Amniotic epithelial cell (primary cell): ENCODE data around the gene ELN.
"Not testable (repeated sequence)": the region's sequence is repeated elsewhere in the genome, so short reads cannot be mapped to it uniquely, and the experiment has no call there.

Experiments
- DNase-seq: peaks from one replicate; pipeline ENCODE4 v3.0.0-alpha.2; 2010; ENCODE audit warnings: low read depth

Gene ELN

DNA sequence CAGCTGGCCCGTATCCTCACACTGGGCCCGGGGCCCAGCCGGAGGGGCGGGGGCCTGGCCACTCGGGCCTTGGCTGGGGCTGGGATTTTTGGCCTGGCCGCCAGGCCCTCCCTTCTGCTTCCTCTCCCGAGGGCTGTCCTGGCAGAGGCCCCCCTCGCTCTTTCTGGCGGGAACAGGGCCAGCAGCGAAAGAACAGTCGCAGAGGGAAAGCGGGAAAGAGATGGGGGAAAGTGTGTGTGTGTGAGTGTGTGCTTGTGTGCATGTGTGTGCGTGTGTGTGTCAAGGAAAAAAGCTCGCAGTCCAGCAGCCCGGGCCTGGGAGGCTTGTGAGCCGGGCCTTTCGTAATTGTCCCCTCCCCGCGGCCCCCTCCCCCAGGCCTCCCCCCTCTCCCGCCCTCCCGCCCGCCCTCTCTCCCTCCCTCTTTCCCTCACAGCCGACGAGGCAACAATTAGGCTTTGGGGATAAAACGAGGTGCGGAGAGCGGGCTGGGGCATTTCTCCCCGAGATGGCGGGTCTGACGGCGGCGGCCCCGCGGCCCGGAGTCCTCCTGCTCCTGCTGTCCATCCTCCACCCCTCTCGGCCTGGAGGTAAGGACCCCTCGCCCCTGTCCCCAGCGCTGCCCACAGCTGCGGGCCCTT is at the start of gene ELN:
Gene ELN, plus strand, starts transcription at position 491 of the 638 bp plus-strand sequence. Its CDS starts 15 bp downstream, at position 506.
- DNase-seq = peak; percentile 34

DNA sequence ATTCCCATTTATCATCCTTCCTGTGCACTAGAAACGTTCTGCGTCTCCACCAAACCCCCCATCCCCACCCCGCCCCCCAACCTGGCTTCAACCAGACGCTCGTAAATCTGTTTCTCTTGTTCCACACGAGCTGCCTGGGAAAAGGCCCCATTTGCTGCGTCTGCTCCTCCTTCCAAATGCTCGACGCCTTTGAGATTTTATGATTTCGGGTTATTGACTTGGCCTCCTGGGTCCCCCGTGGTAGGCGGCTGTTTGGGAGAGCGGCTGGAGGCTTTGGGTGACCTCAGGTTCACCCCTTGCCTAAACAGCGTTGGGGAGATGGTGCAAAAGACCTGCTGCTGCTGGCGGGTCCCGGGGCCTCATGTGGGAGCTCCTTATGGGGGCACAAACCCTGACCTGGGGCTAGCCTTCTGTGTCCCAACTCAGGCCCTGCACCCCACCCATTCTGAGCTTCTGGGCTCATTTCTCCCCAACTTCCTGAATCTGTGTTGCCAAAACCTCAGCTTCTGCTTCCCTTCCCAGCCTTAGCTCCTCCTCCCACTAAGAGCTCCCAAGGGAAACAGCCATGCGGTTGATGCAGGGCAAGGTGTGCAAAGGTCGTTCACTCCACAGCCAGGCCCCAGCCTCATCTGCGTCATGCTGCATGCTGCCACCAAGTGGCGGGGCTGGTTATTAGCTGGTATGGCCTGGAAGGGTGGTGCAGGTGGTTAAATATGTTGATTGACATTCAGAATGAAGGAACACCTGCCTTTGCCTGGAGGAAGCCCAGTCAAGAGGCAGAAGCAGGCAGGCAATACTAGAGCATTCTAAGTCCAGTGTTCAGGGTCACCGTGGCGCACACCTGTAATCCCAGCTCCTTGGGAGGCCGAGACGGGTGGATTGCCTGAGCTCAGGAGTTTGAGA is 49.1 kb upstream of the ELN start:
- DNase-seq = peak; percentile 22

DNA sequence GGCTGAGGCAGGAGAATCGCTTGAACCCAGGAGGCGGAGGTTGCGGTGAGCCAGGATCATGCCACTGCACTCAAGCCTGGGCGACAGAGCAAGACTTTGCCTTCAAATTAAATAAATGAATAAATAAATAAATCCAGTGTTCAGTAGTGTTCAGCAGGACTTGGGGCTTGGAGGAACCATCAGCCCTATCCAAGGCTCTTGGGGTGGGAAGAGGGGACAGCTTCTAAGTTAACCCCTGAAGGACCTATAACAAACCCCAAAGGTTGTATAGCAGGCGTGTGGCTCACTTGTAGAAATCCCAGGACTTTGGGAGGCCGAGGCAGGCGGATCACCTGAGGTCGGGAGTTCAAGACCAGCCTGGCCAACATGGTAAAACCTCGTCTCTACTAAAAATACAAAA is 48.3 kb upstream of the ELN start:
- DNase-seq = not testable (repeated sequence)

DNA sequence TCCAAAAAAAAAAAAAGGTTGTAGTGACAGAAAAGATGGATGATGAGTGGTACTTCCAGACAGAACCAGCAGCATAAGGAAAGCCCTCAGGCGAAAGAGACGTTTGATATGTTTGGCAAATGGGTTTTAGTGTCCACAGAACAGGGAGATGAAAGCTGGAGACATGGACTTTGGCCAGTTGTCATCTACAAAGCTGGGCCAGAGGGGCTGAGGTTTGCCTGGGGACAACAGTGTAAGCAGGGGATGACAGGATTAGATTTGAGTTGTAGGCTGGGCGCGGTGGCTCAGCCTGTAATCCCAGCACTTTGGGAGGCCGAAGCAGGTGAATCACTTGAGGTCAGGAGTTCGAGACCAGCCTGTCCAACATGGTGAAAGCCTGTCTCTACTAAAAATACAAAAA is 47.8 kb upstream of the ELN start:
- no peak for DNase-seq

DNA sequence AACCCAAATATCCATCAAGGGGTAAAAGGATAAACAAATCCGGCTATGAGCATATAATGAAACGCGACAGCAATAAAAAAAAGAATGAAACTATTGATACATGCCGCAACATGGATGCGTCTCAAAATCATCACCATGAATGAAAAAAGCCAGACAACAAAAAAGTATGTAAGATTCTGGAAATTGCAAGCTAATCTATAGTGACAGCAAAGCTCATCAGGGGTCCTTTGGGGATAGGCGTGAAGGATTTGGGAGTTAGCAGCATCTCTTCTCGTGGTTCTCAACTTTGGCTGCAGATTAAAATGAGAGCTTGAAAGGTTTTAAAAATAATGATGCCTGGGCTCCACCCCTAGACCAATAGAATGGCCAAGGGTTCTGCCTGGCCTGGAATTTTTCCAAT is 46.0 kb upstream of the ELN start:
- no peak for DNase-seq

DNA sequence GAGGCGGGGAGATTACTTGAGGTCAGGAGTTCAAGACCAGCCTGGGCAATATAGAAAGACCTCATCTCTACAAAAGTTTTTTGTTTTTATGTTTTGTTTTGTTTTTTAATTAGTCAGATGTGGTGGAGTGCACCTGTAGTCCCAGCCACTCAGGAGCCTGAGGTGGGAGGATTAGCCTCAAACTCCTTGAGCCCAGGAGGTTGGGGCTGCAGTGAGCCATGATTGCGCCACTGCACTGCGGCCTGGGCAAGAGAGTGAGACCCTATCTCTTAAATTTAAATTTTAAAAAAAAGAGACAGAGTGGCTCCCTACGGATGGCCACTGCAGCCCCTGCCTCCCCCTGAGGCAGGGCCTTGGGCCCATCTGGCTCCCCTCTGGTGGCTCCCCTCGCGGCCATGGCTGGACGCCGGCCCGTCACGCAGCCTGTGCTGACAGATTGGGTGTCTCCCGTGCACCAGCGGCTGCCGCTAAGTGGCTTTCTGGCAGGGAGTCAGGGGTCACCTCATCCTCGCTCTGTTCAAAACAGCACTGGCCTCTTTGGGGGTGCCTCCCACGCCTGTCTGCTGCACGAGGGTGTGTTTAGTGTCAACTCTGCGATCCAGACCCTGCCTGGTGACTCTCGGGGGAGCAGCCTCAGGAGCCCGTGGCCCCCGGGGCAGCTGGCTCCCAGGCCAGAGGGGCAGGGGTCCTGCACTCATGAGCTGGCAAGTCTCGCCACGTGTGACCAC is 44.4 kb upstream of the ELN start:
- no peak for DNase-seq

DNA sequence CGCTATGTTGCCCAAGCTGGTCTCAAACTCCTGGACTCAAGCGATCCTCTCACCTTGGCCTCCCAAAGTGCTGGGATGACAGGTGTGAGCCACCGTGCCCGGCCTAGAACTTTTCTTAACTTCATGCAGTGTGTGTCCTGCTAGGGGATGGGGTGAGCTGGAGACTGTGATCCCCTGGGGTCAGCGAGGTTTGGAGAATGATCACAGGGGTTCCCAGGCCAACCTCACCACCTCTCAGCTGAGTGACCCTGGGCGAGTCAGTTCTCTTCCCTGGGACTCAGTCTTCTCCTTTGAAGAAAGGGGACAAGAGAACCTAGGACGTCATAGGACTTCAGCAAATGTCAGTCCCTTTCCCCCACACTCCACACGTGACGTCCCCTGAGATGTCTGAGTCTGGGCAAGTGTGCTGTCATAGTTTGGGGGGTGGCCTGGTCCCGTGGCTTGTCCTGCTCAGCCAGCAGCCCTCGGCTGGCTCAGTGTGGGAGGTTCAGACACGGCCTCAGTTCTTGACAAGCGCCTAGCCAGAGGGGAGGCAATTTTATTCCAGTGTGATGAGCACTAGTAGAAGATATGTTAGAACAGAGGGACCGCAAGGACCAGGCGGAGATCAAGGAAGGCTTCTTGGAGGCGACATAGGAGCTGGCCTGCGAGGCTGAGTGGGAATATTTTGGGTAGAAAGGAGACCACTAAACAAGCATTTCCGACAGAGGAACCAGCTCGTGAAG is 43.3 kb upstream of the ELN start:
- no peak for DNase-seq

DNA sequence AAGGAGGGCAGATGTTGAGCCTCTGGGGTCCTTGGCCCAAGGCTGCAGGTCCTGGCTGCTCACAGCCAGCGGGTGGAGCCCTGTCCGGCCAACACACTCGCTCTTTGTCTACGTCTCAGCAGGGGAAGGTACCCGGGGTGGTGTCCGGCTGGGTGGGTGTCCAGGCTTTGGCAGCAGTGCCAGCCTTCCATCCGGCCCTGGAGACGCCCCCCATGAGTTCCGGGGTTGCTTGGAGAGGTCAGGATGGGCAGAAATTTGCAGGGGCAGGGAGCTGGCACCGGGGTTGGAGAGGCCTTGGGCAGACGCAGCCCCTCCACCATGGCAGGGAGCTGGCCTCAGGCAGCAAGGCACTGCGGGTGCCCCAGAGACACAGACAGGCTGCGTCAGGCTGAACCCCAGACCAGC is 42.2 kb upstream of the ELN start:
- DNase-seq = no peak

DNA sequence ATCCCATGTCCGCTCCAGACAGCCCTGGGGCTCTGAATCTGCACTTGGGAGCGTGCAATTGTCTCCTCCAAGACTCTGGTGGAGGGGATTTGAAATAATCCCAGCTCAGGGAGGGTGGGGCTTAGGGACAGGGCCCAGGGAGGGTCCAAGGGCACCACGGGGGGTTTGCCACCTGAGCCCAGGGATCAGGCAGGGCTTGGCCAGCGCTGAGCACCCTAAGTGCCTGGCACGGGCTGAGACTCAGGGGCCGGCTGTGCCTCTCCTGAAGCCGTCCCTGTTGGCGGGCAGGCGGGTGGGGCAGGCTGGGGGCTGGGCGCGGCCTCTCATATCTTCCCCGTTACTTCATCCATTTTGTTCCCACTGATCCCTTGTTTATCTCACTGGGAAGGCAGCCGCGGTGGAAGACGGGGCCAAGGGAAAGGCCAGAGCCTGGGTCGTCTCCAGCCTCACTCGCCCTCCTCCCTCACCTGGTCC is 41.8 kb upstream of the ELN start:
- peak; percentile 75 for DNase-seq

DNA sequence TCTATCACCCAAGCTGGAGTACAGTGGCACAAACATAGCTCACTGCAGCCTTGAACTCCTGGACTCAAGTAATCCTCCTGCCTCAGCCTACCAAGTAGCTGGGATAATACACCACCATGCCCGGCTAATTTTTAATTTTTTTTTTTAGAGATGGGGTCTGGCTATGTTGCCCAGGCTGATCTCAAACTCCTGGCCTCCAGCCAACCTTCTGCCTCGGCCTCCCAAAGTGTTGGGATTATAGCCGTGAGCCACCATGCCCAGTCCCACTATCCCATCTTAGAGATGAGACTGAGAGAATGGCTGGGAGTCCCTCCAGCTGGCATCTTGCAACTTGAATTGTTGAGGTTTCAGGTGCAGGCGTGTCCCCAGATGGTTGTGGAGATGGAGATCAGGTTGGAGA is 40.7 kb upstream of the ELN start:
- no peak for DNase-seq

DNA sequence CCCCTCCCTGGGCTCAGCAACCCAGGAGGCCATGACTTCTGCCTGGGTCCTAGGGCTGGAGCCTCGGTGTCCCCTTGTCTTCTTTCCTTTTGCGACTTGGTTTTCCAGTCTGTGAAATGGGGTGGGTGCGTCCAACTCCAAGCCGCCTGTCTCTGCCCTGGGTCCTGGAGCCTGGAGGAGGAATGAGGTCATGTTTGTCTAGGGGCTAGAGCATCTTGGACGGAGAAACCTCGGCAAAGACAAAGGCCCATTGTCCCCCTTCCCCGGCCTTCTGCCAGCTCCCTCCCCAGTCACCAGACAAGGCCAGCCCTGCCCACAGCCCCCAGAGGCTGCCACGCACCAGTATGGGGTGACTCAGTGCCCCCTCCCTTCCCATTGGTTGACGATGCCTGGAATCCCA is 39.8 kb upstream of the ELN start:
- DNase-seq = no peak

DNA sequence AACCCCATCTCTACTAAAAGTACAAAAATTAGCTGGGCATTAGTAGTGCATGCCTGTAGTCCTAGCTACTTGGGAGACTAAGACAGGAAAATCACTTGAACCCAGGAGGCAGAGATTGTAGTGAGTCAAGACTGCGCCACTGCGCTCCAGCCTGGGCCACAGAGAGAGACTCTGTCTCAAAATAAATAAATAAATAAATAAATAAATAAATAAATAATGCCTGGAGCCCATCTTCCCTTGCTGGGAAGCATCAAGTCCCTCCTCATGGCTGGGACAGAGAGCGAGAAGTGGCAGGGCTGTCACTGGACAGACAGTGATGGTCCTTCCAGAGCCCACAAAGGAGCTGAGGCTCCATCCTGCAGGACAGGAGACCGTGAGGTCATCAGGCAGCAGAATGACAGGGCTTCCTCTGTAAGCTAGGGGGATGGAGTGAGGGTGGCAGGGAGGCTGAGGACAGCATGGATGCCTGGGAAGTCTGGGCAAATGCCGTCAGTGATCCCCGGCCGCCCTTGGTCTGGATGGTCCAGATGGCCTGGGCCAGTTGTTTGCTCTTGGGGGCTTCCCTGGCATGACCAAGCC is 36.4 kb upstream of the ELN start:
- DNase-seq = no peak

DNA sequence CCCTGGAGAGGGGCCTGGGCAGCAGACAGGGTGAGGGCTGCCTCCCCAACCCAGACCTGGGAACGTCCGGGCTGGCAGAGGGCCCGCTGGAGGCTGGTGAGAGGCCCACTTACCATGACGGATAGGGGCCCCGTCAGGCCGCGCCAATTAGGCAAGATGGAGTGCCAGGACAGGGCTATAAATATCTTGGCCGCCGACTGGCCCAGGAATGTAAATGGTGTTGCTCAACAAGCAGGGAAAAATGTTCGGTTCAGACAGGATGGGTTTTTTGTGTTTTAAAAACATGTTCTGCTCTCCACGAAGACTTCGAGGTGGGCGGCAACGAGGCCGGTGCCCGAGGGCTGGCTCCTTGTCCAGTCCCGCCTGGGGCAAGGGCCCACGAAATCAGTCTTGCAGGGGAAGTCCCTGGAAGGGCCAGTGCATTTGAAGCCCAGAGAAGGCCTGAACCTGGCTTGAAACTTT is 35.8 kb upstream of the ELN start:
- peak; percentile 94 for DNase-seq

DNA sequence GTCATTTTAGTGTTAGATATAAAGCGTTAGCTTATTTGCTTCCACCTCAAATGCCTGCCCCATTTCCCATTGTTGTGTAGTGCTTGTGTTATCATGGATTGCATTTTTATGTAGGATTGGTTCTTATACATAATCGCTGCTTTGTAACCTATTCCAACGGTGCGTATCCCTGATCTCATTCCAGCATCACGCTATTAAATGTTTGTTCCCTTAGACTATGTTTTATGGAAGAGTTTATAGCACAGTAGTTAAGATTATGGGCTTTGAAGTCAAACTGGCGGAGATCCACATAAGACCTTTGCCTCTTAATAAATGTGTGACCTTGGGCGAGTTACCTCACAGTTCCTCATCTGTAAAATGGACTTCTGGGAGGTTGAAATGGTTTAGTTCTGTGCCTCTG is 34.0 kb upstream of the ELN start:
- DNase-seq = no peak

DNA sequence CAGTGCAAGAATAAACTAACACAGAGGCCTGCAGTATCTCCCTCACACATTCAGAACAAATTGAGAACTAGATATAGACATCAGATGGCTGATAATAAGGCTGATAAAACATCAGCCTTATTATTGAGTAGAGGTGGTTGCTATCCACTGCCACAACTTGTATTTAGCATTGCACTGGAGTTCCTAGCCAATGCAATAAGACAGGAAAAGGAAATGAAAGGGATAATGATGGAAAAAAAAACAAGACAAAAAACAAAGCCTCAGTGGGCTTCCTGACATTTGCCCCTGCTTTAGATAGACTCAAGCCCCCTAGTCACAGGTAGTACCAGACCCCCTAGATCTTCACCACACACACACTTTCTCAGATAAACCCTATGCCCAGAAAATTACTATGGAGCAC is 33.2 kb upstream of the ELN start:
- no peak for DNase-seq

DNA sequence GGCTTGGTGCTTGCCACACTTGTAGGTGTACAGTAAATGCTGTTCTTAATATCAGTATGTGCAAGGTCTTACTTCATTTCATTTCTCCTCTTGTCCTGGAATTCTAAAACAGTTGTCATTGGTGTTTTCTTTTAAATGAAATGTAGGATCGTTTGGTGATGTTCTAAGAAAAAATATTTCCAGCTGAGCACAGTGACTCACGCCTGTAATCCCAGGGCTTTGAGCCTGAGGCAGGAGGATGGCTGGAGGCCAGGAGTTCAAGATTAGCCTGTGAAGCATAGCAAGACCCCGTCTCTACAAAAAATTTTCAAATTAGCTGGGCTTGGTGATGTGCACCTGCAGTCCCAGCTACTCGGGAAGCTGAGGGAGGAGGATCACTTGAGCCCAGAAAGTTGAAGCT is 32.6 kb upstream of the ELN start:
- DNase-seq = peak; percentile 91

DNA sequence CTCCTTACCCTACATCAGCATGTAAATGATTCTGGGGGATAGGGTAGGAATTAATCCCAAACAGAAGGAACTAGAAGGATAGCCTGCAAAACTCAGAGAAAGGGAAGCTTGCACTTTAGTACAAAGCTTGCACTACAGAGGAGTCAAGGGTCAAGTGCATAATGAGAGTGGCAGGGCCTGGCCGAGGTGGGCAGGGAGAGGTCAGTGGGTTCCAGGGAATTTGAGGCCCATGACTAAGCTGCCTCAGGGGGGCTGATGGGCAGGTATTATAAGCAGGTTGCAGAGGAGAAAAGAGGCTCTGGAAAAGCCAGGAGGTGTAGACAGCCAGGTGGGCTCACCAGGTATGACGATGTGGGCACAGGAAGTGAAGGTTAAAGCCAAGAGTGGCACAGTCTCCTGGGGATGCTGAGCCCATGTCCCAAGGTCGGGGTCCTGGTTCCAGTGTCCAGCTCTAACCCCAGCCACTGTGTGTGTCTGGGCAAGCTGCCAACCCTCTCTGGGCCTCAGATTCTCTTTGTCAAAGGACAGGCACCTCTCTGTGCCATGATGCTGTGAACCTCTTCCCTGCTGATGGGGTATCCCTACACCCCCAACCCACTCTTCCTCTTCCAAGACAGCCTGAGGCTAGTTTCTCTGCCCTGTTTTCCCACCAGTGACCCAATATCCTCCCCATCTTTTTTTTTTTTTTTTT is 32.0 kb upstream of the ELN start:
- DNase-seq = no peak

DNA sequence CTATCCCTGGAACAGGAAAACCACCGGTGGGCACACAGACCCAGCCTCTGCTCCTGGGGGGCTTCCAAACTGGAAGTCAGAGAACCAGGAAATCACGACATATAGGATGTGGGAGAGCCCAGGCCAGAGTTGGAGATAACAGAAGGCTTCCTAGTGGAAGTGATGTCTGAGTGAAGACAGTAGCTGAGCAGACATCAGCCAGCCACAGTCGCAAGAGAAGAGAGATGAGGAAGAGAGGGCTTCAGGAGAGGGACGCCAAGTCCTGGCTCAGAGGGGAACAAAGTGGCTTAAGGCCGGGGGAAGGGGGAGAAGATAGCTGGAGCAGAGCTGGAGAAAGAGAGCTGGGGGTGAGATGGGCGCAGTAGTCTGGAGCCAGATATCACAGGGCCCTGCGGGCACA is 30.9 kb upstream of the ELN start:
- DNase-seq = no peak

DNA sequence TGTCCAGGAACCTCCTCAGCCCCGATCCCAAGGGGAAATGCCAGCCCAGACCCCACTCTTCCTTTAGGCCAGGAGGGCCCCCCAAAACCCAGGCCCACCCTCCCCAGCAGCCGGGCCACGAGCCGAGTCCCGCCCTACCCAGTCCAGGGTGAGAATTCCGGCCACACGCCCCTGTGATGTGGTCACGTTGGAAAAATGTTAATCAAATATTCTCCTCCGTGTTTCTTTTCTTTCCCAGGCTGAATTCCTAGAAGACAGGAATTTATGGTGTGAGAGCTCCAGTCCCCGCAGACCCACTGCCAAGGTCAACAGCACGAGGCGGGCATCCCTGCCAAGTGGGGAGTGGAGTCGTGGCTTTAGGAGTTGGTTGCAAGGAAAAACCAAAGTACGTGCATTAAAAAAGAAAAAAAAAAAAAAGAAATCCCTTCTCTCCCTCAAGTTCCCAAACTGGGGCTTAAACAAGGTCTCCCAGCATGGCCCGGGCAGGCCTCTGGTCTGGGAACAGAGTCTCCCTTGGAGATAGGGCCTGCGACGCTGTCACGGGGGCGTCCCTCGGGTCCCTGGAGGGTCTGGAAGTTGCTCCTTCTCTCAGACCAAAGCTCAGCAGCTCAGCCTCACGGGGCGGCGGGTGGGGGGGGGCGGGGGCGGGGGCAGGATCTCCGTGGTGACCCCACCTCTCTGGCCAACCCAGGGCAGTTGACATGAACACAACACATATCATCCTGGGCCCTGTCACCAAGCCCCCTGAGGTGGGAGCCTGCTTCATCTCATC is 28.1 kb upstream of the ELN start:
- DNase-seq = peak; percentile 83

DNA sequence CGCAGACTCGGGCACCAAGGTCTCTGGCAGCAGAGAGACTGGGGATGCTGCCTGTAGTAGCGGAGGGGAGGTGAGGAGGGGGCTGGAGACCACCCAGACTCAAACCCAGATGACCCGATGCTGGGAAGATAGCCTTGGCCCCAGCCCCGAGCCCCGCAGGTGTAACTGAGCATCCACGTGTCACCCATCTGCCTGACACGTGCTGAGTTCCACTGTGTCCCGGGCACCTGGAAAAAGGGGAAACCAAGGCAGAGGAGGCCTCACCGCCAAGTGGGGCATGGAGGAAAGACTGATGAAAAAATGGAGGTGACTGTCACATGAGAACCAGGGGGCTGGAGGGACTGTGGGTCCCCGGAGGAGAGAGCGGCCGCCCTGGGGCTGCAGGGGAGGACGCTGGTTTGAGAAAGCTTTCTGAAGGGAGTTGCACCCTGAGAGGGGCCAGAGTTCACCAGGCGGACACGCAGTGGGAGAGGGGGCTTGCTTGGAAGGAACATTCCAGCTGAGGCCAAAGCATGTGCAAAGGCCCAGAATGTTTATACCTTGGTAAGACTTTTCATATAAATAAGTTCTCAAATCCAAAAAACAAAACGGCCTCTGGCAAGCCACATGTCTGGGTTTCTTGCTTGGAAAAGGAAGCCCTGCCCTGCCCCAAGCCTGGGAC is 27.4 kb upstream of the ELN start:
- DNase-seq = no peak
